ENCODE results near the gene ARAF.
A peak's percentile ranks its signal among the peaks of the same experiment; 100 is the strongest.

The ARAF gene

DNA sequence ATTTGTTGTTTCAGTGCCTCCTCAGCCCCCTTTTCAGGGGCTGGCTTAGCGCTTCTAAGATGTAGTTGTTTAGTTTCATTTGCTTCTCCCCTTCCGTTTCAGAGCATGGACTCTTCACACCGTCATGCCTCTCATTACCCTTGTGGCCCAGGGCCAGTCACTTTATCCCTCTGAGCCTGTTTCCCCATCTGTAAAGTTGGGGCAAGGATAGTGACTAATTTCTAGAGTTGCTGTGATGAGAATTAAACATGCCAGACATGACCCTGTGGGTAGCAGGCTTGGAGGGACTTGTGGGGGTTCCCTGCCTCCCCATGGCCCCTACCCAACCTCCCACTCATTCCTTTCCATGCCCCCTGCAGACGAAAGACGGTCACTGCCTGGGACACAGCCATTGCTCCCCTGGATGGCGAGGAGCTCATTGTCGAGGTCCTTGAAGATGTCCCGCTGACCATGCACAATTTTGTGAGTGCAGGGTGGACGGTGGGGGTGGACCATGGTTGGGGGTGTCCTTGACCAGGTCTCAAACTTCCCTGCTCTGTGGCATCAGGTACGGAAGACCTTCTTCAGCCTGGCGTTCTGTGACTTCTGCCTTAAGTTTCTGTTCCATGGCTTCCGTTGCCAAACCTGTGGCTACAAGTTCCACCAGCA lies 3.6 kb downstream of the ARAF start:
- DNase-seq (ENCODE audit: low read depth in 2 of 2), result no peak

- DNase-seq (ENCODE audit: low read depth in 2 of 2), result no peak
These were observed 5.8 kb downstream of the ARAF start for GRCh38 chrX:47566841-47567240.

DNA sequence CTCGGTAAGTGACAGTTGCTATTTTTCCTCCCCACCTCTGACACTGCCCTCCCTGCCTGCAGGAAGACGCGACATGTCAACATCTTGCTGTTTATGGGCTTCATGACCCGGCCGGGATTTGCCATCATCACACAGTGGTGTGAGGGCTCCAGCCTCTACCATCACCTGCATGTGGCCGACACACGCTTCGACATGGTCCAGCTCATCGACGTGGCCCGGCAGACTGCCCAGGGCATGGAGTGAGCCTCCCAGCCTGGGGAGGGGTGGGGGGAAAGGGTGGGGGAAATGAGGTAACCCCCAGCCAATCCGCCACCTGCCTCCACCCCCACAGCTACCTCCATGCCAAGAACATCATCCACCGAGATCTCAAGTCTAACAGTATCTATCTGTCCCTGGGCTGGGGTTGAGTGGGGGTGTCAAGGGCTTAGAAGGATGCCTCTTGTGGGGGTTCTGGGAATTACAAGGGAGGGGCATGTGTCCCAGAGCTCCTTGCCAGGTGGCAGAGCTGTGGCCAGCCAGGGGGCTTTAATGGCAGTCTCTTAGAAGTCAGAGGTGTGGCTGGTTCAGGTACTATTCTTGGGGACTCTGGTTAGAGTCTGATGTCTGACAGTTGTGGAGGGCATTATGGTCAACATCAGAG lies 7.8 kb downstream of the ARAF start:
- no peak for DNase-seq (ENCODE audit: low read depth in 2 of 2)

GRCh38 chrX:47570794-47571193 lies 9.8 kb downstream of the ARAF start:
- DNase-seq (ENCODE audit: low read depth in 2 of 2), result no peak

DNA sequence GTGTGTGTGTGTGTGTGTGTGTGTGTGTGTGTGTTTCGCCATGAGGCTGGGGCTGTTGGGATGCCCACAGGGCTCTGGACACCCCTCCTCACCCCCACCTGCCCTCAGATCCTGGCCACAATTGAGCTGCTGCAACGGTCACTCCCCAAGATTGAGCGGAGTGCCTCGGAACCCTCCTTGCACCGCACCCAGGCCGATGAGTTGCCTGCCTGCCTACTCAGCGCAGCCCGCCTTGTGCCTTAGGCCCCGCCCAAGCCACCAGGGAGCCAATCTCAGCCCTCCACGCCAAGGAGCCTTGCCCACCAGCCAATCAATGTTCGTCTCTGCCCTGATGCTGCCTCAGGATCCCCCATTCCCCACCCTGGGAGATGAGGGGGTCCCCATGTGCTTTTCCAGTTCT lies 10.2 kb downstream of the ARAF start:
- no peak for DNase-seq (ENCODE audit: low read depth in 2 of 2)

- no peak for DNase-seq (ENCODE audit: low read depth in 2 of 2)
These were observed 10.9 kb downstream of the ARAF start for GRCh38 chrX:47571896-47572295.

DNA sequence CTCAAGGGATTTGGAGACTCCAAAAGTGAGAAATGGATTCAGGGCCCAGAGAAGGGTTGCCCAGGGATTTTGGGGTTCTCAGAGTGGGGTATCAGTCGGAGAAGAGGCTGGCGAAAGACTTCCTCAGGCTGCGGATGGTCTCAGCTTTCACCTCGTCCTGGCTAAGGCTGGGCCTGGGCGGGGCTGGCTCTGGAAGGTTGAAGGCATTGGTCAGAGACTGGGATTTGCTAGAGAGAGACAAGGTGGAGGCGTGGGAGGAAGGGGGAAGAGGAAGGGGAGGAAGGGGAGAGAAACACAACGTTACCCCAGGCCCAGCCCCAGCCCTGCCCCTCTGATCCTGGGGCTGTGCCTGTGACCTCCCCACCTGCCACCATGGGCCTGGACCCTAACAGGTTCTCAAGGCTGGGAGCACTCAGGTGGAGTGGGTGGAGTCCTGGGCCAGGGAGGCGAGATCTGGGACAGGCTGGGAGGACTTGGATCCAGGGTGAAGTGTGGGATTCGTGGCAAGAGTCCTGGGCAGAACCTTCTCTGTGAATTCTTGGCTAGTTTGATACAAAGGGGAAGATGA lies 11.9 kb downstream of the ARAF start:
- no peak for DNase-seq (ENCODE audit: low read depth in 2 of 2)

- no peak for DNase-seq (ENCODE audit: low read depth in 2 of 2)
These were observed 12.5 kb downstream of the ARAF start for GRCh38 chrX:47573341-47574075.

- DNase-seq (ENCODE audit: low read depth in 2 of 2), result no peak
These were observed 13.1 kb downstream of the ARAF start for GRCh38 chrX:47574076-47574546.

DNA sequence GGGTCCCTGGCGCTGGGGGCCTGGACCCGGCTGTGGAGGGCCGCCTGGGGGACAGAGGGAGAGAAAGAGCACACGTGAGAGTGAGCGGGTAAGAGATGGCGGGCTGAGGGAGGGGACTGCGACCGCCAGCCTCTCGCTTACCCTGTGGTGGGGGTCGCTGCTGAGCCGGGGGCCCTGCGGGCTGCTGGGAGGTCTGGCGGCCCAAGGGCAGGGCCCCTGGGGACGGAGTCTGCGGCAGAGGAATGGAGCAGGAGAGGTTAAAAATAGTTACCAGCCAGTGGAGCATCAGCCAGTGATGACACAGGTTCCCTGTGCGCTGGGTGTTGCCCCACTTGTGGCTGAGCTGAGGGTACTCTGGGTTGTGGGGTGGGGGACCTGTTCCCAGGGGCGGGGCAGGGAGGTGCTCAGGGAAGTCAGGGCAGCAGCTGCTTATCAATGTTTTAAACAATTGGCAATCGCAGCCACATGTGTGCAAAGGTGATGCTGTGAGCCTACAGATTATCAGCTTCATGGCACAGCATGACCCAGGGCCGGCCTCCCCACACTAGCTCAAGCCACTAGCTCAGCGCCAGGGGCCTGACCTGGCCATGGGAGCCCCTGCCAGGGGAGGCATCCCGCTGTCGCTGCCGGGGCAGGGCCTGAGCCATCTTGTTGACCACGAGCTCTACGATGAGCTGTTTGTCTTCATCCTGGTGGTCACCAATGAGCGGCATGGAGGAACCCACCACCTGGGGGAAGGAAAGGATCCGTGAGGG lies 13.7 kb downstream of the ARAF start:
- no peak for DNase-seq (ENCODE audit: low read depth in 2 of 2)

GRCh38 chrX:47576021-47576898 lies 15.3 kb downstream of the ARAF start:
- no peak for DNase-seq (ENCODE audit: low read depth in 2 of 2)

DNA sequence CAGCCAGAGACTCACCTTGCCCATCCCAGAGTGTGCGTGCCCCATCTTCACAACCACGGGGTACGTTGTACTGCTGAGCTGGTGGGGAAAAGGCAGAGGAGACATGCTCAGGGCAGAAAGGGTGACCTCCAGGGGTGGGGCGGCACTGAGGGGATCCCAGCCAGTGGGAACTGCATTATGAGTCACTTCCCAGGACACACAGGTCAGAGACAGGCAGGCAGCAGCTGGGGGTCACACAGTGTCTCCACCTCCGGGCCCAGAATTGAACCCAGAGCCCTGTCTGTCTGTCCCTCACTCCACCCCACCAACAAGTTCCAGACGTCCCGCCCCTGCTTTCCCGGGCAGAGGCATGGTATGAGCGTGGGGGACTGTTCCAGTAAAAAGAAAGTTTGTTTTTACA lies 16.4 kb downstream of the ARAF start:
- no peak for DNase-seq (ENCODE audit: low read depth in 2 of 2)

- no peak for DNase-seq (ENCODE audit: low read depth in 2 of 2)
These were observed 16.9 kb downstream of the ARAF start for GRCh38 chrX:47577901-47578300.

- DNase-seq (ENCODE audit: low read depth in 2 of 2), result no peak
These were observed 17.7 kb downstream of the ARAF start for GRCh38 chrX:47578692-47579091.

GRCh38 chrX:47579537-47579936 lies 18.5 kb downstream of the ARAF start:
- peak; percentile 30 to 33 for DNase-seq (ENCODE audit: low read depth in 2 of 2)

- peak; percentile 77 to 81 for DNase-seq (ENCODE audit: low read depth in 2 of 2)
These were observed 21.0 kb downstream of the ARAF start, which contains the start of gene TIMP1 for GRCh38 chrX:47581731-47582647. Gene TIMP1 (plus strand): TSS chrX:47582436. CDS start chrX:47583416, 980 bp downstream.

GRCh38 chrX:47583240-47583861 lies 22.3 kb downstream of the ARAF start:
- DNase-seq (ENCODE audit: low read depth in 2 of 2), result no peak

DNA sequence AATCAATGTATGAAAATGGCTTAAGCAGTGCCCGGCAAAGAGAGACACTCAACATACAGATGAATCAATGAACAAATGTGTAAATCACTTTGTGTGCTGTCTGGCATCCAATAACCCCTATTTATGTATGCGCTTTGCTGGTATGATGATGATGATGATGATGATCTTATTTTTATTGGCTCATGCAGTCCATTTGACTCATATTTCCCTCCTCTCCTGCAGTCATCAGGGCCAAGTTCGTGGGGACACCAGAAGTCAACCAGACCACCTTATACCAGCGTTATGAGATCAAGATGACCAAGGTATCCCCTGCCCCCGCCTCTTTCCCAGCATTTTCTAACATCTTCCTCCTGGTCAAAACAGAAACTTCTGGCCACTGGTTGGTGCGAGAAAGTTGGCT lies 23.7 kb downstream of the ARAF start:
- DNase-seq (ENCODE audit: low read depth in 2 of 2), result no peak

- DNase-seq (ENCODE audit: low read depth in 2 of 2), result no peak
These were observed 24.3 kb downstream of the ARAF start for GRCh38 chrX:47585273-47585672.

All from stimulated activated CD8-positive, alpha-beta memory T cell treated with anti-CD3 and anti-CD28 coated beads, Interleukin-15, amount 100 ng/mL, for 48 hours (primary cell).